GM18517 (cell line): ENCODE results near the gene TOLLIP.

ENCODE experiments used
- ATAC-seq: cut with Tn5 transposase; IDR thresholded peaks from one replicate; pipeline ENCODE4 v1.9.1; 2021; ENCODE audit warnings: mild to moderate bottlenecking, moderate library complexity; ENCODE audit not compliant: unreplicated experiment

The TOLLIP gene

DNA sequence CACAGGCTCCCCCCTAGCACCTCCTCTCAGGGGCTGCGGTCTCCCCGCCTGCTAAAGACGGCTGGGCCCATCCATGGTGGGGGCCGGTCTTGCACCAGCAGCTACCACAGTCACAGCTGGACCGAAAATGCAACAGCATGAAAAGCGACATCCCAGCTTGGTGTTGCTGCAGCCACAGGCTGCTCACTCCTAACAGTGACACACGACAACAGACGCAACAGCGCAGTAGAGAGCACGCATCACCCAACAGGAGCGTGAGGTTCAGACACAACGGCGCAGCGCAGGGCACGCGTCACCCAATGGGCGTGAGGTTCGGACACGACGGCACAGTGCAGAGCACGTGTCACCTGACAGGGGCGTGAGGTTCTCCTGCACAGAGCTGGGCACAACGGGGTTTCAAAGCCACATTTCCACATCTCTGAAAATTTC, 24.1 kb downstream of the TOLLIP start:
- no peak for ATAC-seq

GRCh38 chr11:1283906-1284305, 25.5 kb downstream of the TOLLIP start:
- ATAC-seq, result no peak

DNA sequence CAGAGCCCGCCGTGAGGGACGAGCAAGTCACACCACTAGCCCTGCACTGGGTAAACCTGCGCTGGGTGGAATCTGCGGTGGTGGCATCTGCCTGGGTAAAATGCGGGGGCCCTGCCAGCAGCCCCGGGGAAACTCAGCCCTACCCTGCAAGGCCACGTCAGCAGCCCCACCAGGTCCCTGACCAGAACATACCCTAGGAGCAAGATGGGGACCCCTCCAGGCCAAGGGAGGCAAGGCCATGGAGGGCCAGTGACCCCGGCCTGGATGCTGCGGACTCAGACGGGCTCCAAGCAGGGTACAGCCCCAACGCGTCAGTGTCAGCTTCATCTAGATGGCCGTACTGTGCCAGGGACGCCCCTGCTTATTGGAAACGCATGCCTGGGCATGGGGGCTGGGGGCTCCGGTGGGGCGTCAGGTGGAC, 26.3 kb downstream of the TOLLIP start:
- no peak for ATAC-seq

- no peak for ATAC-seq
Measured at GRCh38 chr11:1281974-1282365, 27.5 kb downstream of the TOLLIP start.

- ATAC-seq, result no peak
Measured at GRCh38 chr11:1281326-1281973, 28.0 kb downstream of the TOLLIP start.

DNA sequence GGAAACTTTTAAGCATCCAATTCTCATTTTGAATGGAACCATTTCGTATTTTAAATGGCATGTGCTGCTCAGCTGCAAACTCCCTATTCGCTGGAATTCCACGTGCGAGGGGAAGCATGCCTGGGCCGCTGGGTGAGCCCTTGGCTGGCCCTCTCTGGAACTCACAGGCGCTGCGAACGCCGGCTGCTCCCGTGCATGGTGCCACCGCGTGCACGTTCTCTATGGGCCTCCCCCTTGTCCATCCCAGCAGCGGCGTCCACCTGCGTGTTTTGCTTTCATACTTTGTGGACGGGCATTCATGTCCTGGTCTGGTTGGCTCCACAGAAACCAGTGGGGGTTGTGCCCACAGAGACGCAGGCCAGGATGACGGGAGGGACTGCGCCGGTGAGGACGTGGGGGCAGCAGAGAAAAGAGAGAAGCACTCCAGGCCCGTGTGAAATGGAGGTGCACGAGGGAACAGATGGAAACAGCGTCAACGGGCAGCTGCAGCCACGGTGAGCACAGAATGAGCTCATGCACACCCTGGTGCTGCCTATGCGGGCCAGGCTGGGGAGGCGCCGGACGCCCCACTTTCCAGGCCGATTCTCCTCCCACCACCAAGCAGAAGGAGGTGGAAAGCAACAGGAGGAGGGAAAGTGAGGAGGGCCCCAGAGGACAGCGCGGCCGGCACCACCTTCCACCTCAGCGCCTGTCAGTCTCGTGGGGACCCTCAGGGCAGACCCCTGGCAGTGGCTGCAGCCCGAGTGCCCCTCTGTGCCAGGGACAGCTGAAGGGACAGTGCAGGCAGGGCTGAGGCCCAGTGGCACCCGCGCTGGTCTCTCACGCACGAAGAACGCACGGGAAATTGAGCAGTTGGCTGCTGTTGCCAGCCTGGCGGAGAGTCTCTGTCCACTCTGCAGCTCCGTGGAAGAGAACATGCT, 29.1 kb downstream of the TOLLIP start:
- no peak for ATAC-seq

GRCh38 chr11:1279674-1280055, 29.8 kb downstream of the TOLLIP start:
- ATAC-seq, result no peak

GRCh38 chr11:1278766-1279673, 30.4 kb downstream of the TOLLIP start:
- ATAC-seq, result no peak

GRCh38 chr11:1277936-1278512, 31.4 kb downstream of the TOLLIP start:
- no peak for ATAC-seq

DNA sequence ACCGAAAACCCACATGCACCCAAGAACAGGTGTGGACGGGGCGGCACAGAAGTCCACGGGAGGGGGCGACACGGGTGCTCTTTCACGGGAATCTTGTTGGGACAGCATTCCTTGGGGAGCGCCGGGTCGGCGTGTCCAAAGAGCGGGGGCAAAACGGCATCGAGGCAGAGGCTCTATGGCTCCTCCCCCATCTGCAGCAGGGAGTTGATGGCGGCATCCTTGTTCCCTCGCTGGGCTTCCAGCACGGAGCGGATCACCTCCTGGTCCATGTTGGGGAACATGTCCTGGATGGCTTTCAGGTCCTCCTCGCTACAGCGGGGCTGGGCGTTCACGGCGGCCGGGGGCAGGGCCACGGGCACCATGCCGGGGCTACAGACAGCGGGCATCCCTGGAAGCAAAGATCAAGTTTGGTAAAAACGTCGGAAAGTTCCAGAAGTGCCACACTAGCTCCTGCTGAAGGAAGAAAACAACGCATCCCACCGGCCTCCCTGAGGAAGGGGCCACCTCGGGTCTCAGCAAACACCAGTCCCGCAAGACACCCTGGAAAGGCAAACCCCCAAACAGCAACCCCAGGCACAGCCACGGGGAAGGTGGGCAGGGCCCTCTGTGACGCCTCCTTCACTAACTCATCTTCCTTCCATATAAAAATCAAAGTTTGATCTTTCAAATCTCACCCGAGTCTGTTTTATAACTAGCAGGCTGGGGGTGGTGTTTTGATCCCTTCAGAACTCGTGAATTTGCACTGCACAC, 32.4 kb downstream of the TOLLIP start:
- ATAC-seq, result no peak

GRCh38 chr11:1276041-1276790, 33.2 kb downstream of the TOLLIP start:
- ATAC-seq, result no peak

DNA sequence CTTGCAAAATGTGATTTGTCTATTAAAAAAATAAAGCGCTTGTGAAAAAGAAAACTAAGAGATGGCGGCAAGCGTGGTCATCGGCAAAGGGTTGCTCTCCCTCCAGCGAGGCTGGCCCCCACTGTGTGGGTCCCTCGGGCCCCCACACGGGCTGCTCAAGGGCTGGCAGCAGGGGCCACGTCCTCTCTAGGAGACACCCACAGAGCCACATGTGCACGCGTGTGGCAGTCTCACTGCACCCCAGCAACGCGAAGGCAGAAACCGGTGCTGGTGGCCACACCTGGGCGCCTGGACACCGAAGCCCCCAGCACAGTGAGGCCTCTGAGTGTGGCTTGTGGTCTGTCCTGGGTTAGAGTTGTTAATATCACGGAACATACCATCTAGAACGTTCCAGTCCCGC, 34.4 kb downstream of the TOLLIP start:
- ATAC-seq, result no peak

DNA sequence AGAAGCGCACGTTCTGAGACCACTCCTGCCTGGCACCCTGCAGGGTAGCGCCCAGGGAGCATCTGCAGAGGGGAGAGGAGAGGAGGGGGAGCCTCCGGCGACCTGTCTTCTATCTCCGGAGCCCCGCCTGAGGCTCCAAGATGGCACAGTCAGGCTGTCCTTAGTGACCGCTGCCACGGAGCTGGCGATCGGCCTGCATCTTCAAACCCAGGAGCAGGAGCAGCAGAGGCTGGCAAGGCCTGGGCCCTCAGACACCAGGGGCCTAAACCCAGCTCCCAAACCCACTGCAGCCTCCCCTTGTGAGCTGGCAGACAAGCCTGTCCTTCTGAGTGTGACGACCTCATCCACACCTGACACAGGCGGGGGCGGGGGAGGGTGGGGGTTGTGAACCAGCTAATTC, 34.9 kb downstream of the TOLLIP start:
- no peak for ATAC-seq

- ATAC-seq, result no peak
Measured at GRCh38 chr11:1272531-1272930, 36.9 kb downstream of the TOLLIP start.

DNA sequence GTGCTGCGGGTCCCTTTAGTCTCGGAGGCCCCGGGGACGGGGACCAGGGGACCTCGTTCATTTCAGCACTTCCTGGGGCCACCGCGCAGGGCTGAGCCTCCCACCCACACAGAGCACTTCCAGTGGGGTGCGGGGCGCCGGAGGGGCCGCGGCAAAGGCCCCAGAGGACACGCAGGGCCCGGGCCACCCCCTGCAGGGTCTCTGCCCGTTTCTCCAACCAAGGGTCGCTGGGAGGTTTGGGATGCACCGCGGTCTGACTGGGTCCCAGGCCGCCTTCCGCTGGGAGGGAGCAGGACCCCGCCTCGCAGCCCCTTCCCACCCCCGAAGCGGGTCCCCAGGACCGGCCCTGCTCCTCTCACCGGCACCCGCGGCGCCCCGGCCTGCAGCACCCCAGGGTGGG, 37.5 kb downstream of the TOLLIP start:
- ATAC-seq, result no peak

- no peak for ATAC-seq
Measured at GRCh38 chr11:1271406-1271805, 38.0 kb downstream of the TOLLIP start.

DNA sequence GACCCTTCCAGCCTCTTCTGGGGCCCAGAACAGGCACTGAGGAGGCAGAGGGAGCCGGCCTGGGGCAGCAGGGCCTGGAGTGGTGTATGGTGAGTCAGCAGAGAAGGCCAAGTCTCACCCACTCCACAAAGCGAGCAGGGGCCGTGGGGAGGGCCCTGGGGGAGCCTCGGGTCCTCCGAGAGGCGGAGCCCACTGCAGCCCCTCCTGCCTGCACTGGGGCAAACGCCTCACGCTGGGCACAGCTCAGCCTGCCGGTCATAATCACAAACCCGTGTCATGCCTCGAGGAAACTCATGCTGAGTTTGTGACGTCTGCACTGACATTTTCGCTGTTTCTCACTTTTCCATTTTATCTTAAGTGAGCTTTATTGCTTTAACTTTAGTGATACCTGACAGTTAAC, 38.4 kb downstream of the TOLLIP start:
- no peak for ATAC-seq

DNA sequence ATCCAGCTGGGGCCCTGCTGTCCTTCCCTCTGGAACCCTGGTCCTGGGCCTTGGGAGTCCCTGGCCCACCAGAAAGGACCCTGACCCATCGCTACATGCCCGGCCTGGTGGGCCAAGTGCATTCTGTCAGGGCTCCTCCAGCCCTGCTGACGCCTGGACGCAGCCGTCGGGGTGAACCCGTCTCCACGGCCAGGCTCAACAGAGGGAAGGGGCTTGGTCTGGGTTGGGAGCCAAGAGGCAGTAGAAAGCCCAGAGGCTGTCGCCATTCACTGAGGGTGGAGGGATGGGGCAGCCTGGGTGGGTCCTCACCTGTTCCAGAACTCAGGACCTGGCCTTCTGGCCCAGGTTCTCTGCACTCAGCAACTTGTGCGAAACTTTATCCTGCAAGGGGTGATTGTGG, 39.0 kb downstream of the TOLLIP start:
- no peak for ATAC-seq

DNA sequence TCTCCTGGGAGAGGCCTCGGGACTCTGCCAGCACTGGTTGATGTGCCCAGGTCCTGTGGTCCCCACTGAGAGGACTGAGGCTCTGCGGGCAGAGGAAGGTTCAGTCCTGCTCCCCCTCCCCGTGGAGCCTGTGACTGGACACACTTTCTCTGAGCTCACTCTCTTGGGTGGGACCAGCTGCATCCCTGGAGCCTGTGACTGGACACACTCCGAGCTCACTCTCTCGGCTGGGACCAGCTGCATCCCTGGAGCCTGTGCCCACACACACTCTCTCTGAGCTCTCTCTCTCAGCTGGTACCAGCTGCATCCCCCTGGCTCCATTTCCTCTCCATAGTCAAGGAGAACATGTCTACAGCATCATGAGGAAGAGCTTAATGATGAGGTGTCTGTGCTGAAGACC, 39.5 kb downstream of the TOLLIP start:
- ATAC-seq, result no peak
